ENCODE measurements around the gene ZNRF2.

The ZNRF2 gene

GRCh38 chr7:30347226-30348082, 63.1 kb downstream of the ZNRF2 start:
- Histone ChIP-seq H3K4me3 (ENCODE audit: low read length) (no peak overlapping the region), H3K27ac (ENCODE audit: low read depth, low read length) (no peak overlapping the region), H3K36me3 (ENCODE audit: control insufficient read depth, insufficient read depth, low read length) (no peaks in the 10 kb centered on the region), H3K9ac (ENCODE audit: low read length) (no peak overlapping the region), H3K4me1 (ENCODE audit: control insufficient read depth, insufficient read depth, low read length) (peaks cover 3% of the 10 kb centered on the region), H3K27me3 (ENCODE audit: control insufficient read depth, insufficient read depth, low read length) (no peaks in the 10 kb centered on the region)

- H3K36me3 ChIP-seq (ENCODE audit: control insufficient read depth, insufficient read depth, low read length) = no peaks in the 10 kb centered on the region
- no peaks in the 10 kb centered on the region for H3K27me3 ChIP-seq (ENCODE audit: control insufficient read depth, insufficient read depth, low read length)
- no peak overlapping the region for H3K27ac ChIP-seq (ENCODE audit: low read depth, low read length)
- peaks cover 3% of the 10 kb centered on the region for H3K4me1 ChIP-seq (ENCODE audit: control insufficient read depth, insufficient read depth, low read length)
- H3K4me3 ChIP-seq (ENCODE audit: low read length) = no peak overlapping the region
- H3K9ac ChIP-seq (ENCODE audit: low read length) = no peak overlapping the region
These were observed 63.7 kb downstream of the ZNRF2 start for GRCh38 chr7:30348083-30348560.

GRCh38 chr7:30349170-30349569, 64.8 kb downstream of the ZNRF2 start:
- H3K27me3 ChIP-seq (ENCODE audit: control insufficient read depth, insufficient read depth, low read length) = no peaks in the 10 kb centered on the region
- H3K4me3 ChIP-seq (ENCODE audit: low read length) = no peak overlapping the region
- peaks cover 3% of the 10 kb centered on the region for H3K4me1 ChIP-seq (ENCODE audit: control insufficient read depth, insufficient read depth, low read length)
- H3K27ac ChIP-seq (ENCODE audit: low read depth, low read length) = no peak overlapping the region
- no peak overlapping the region for H3K9ac ChIP-seq (ENCODE audit: low read length)
- no peaks in the 10 kb centered on the region for H3K36me3 ChIP-seq (ENCODE audit: control insufficient read depth, insufficient read depth, low read length)

- H3K9ac ChIP-seq (ENCODE audit: low read length) = no peak overlapping the region
- H3K27ac ChIP-seq (ENCODE audit: low read depth, low read length) = no peak overlapping the region
- H3K4me1 ChIP-seq (ENCODE audit: control insufficient read depth, insufficient read depth, low read length) = peaks cover 3% of the 10 kb centered on the region
- H3K36me3 ChIP-seq (ENCODE audit: control insufficient read depth, insufficient read depth, low read length) = no peaks in the 10 kb centered on the region
- H3K27me3 ChIP-seq (ENCODE audit: control insufficient read depth, insufficient read depth, low read length) = no peaks in the 10 kb centered on the region
- no peak overlapping the region for H3K4me3 ChIP-seq (ENCODE audit: low read length)
These were observed 65.4 kb downstream of the ZNRF2 start for GRCh38 chr7:30349816-30350215.

GRCh38 chr7:30351286-30351685, 66.9 kb downstream of the ZNRF2 start:
- peaks cover 3% of the 10 kb centered on the region for H3K4me1 ChIP-seq (ENCODE audit: control insufficient read depth, insufficient read depth, low read length)
- H3K27ac ChIP-seq (ENCODE audit: low read depth, low read length) = no peak overlapping the region

GRCh38 chr7:30351724-30352123, 67.3 kb downstream of the ZNRF2 start:
- Histone ChIP-seq H3K9ac (ENCODE audit: low read length) (no peak overlapping the region), H3K36me3 (ENCODE audit: control insufficient read depth, insufficient read depth, low read length) (no peaks in the 10 kb centered on the region), H3K4me3 (ENCODE audit: low read length) (no peak overlapping the region), H3K27ac (ENCODE audit: low read depth, low read length) (no peak overlapping the region), H3K4me1 (ENCODE audit: control insufficient read depth, insufficient read depth, low read length) (peaks cover 3% of the 10 kb centered on the region), H3K27me3 (ENCODE audit: control insufficient read depth, insufficient read depth, low read length) (no peaks in the 10 kb centered on the region)

More at GRCh38 chr7:30351286-30351685, 66.9 kb downstream of the ZNRF2 start:
- no peaks in the 10 kb centered on the region for H3K27me3 ChIP-seq (ENCODE audit: control insufficient read depth, insufficient read depth, low read length)
- H3K9ac ChIP-seq (ENCODE audit: low read length) = no peak overlapping the region
- no peak overlapping the region for H3K4me3 ChIP-seq (ENCODE audit: low read length)
- no peaks in the 10 kb centered on the region for H3K36me3 ChIP-seq (ENCODE audit: control insufficient read depth, insufficient read depth, low read length)

GRCh38 chr7:30352169-30352568, 67.8 kb downstream of the ZNRF2 start:
- no peak overlapping the region for H3K4me3 ChIP-seq (ENCODE audit: low read length)
- peaks cover 3% of the 10 kb centered on the region for H3K4me1 ChIP-seq (ENCODE audit: control insufficient read depth, insufficient read depth, low read length)
- no peaks in the 10 kb centered on the region for H3K36me3 ChIP-seq (ENCODE audit: control insufficient read depth, insufficient read depth, low read length)
- H3K27me3 ChIP-seq (ENCODE audit: control insufficient read depth, insufficient read depth, low read length) = no peaks in the 10 kb centered on the region
- H3K9ac ChIP-seq (ENCODE audit: low read length) = no peak overlapping the region
- no peak overlapping the region for H3K27ac ChIP-seq (ENCODE audit: low read depth, low read length)

- Histone ChIP-seq H3K9ac (ENCODE audit: low read length) (no peak overlapping the region), H3K4me3 (ENCODE audit: low read length) (no peak overlapping the region), H3K36me3 (ENCODE audit: control insufficient read depth, insufficient read depth, low read length) (no peaks in the 10 kb centered on the region), H3K27me3 (ENCODE audit: control insufficient read depth, insufficient read depth, low read length) (no peaks in the 10 kb centered on the region), H3K27ac (ENCODE audit: low read depth, low read length) (no peak overlapping the region), H3K4me1 (ENCODE audit: control insufficient read depth, insufficient read depth, low read length) (peaks cover 3% of the 10 kb centered on the region)
These were observed 69.1 kb downstream of the ZNRF2 start for GRCh38 chr7:30353532-30353931.

- H3K9ac ChIP-seq (ENCODE audit: low read length) = no peak overlapping the region
- H3K27me3 ChIP-seq (ENCODE audit: control insufficient read depth, insufficient read depth, low read length) = no peaks in the 10 kb centered on the region
- H3K4me3 ChIP-seq (ENCODE audit: low read length) = no peak overlapping the region
- no peak overlapping the region for H3K27ac ChIP-seq (ENCODE audit: low read depth, low read length)
- H3K4me1 ChIP-seq (ENCODE audit: control insufficient read depth, insufficient read depth, low read length) = peaks cover 3% of the 10 kb centered on the region
- H3K36me3 ChIP-seq (ENCODE audit: control insufficient read depth, insufficient read depth, low read length) = no peaks in the 10 kb centered on the region
These were observed 69.7 kb downstream of the ZNRF2 start for GRCh38 chr7:30353932-30354607.

GRCh38 chr7:30354791-30355190, 70.4 kb downstream of the ZNRF2 start:
- Histone ChIP-seq H3K4me3 (ENCODE audit: low read length) (no peak overlapping the region), H3K9ac (ENCODE audit: low read length) (no peak overlapping the region), H3K27me3 (ENCODE audit: control insufficient read depth, insufficient read depth, low read length) (no peaks in the 10 kb centered on the region), H3K36me3 (ENCODE audit: control insufficient read depth, insufficient read depth, low read length) (no peaks in the 10 kb centered on the region), H3K4me1 (ENCODE audit: control insufficient read depth, insufficient read depth, low read length) (peaks cover 3% of the 10 kb centered on the region), H3K27ac (ENCODE audit: low read depth, low read length) (no peak overlapping the region)

GRCh38 chr7:30359957-30360356, 75.6 kb downstream of the ZNRF2 start:
- Histone ChIP-seq H3K27me3 (ENCODE audit: control insufficient read depth, insufficient read depth, low read length) (no peaks in the 10 kb centered on the region), H3K4me1 (ENCODE audit: control insufficient read depth, insufficient read depth, low read length) (no peaks in the 10 kb centered on the region), H3K9ac (ENCODE audit: low read length) (no peak overlapping the region), H3K27ac (ENCODE audit: low read depth, low read length) (no peak overlapping the region), H3K4me3 (ENCODE audit: low read length) (no peak overlapping the region), H3K36me3 (ENCODE audit: control insufficient read depth, insufficient read depth, low read length) (no peaks in the 10 kb centered on the region)

GRCh38 chr7:30363778-30364563, 79.6 kb downstream of the ZNRF2 start:
- Histone ChIP-seq H3K27ac (ENCODE audit: low read depth, low read length) (no peak overlapping the region), H3K27me3 (ENCODE audit: control insufficient read depth, insufficient read depth, low read length) (no peaks in the 10 kb centered on the region), H3K4me1 (ENCODE audit: control insufficient read depth, insufficient read depth, low read length) (no peaks in the 10 kb centered on the region), H3K36me3 (ENCODE audit: control insufficient read depth, insufficient read depth, low read length) (no peaks in the 10 kb centered on the region), H3K4me3 (ENCODE audit: low read length) (no peak overlapping the region), H3K9ac (ENCODE audit: low read length) (no peak overlapping the region)
